CD4-positive, CD25-positive, alpha-beta regulatory T cell (primary cell): ENCODE measurements around the gene NSUN4. TPM values are rescaled to one million over a fixed set of nuclear protein-coding genes. Genes with fewer than 3 reads are reported as not detected.

Experiments
- polyA plus RNA-seq, 4 donors: library from polyadenylated mRNA; unstranded; fragments of 300-500 nt; fragmentation: Illumina TruSeq; gene quantifications; one replicate each; pipeline ENCODE4 v1.2.3, GENCODE V29; 2021
- total RNA-seq: library from RNA; stranded (reverse); gene quantifications from one replicate; pipeline ENCODE4 v1.2.3, GENCODE V29; 2022

The NSUN4 gene
- total and polyA plus RNA-seq, 5 donors from 2014 or later, result 10.8 to 33.4 (median 16.3) TPM

Other genes starting within 250 kb of the NSUN4 start
- gene PIK3R3, start 208.2 kb upstream of the NSUN4 start, total RNA-seq, result 4.9 TPM
- 1 to 10 TPM; 3.2 to 7.7 (median 5.0) TPM for gene PIK3R3, start 208.2 kb upstream of the NSUN4 start, polyA plus RNA-seq
- gene TSPAN1, start 165.7 kb upstream of the NSUN4 start, total RNA-seq, result not detected
- not detected for gene TSPAN1, start 165.7 kb upstream of the NSUN4 start, polyA plus RNA-seq
- gene P3R3URF, start 164.3 kb upstream of the NSUN4 start, total RNA-seq, result not detected
- not detected for gene P3R3URF, start 164.3 kb upstream of the NSUN4 start, polyA plus RNA-seq
- 32.5 TPM for gene POMGNT1, start 142.4 kb upstream of the NSUN4 start, total RNA-seq
- gene POMGNT1, start 142.4 kb upstream of the NSUN4 start, polyA plus RNA-seq, result 10 to 100 TPM; 28.9 to 35.8 (median 32.5) TPM
- gene LURAP1, start 137.5 kb upstream of the NSUN4 start, total RNA-seq, result not detected
- gene LURAP1, start 137.5 kb upstream of the NSUN4 start, polyA plus RNA-seq, result not detected
- 0.67 TPM for gene RAD54L, start 93.0 kb upstream of the NSUN4 start, total RNA-seq
- 1 to 10 TPM in 1 of 4 donors, under 1 TPM in 2, not detected in 1; 0.13 to 1.7 (median 0.16) TPM for gene RAD54L, start 93.0 kb upstream of the NSUN4 start, polyA plus RNA-seq
- gene LRRC41, start 37.2 kb upstream of the NSUN4 start, total RNA-seq, result 35.0 TPM
- gene LRRC41, start 37.2 kb upstream of the NSUN4 start, polyA plus RNA-seq, result 10 to 100 TPM; 45.8 to 51.3 (median 50.7) TPM
- 120 TPM for gene UQCRH, start 37.1 kb upstream of the NSUN4 start, total RNA-seq
- gene UQCRH, start 37.1 kb upstream of the NSUN4 start, polyA plus RNA-seq, result 100 to 1,000 TPM; 299 to 357 (median 342) TPM
- 7.3 TPM for gene FAAH, start 53.5 kb downstream of the NSUN4 start, total RNA-seq
- 1 to 10 TPM in 3 of 4 donors, under 1 TPM in 1; 0.86 to 2.2 (median 1.6) TPM for gene FAAH, start 53.5 kb downstream of the NSUN4 start, polyA plus RNA-seq
- gene DMBX1, start 149.0 kb downstream of the NSUN4 start, total RNA-seq, result not detected
- gene DMBX1, start 149.0 kb downstream of the NSUN4 start, polyA plus RNA-seq, result not detected
- gene KNCN, start 210.8 kb downstream of the NSUN4 start, total RNA-seq, result not detected
- not detected for gene KNCN, start 210.8 kb downstream of the NSUN4 start, polyA plus RNA-seq